A673 (cell line): Measurements from ENCODE around the gene MVK. TPM values are rescaled to one million over a fixed set of nuclear protein-coding genes. Genes with fewer than 3 reads are reported as not detected.

Source experiments
- BruUV-seq: library from RNA; stranded (reverse); fragments of 400-500 nt; replicated peaks from 2 replicates; lab custom pipeline; 2021; lab: Mats Ljungman, UMichigan
- CTCF ChIA-PET: fragments of 300-600 bp; sonication (Branson Sonifier 250); formaldehyde crosslinking; loops from one replicate; lab custom pipeline; 2022; ENCODE audit warnings: antibody characterized with exemption; lab: Charles Lee
- POLR2A ChIA-PET: fragments of 300-600 bp; sonication (Branson Sonifier 250); formaldehyde crosslinking; loops from one replicate; lab custom pipeline; 2022; ENCODE audit warnings: antibody characterized with exemption; ENCODE audit not compliant: low non-redundant PET; lab: Charles Lee
- DNase-seq: peaks from one replicate; pipeline ENCODE4 v3.0.0-alpha.2; 2015; ENCODE audit warnings: low spot score
- H3K27ac ChIP-seq: fragments of 200-600 bp; sonication (generic); 2 replicates; pipeline ENCODE4 v1.5.1; 2016; ENCODE audit warnings: mixed run types, low read depth, mild to moderate bottlenecking, mixed read lengths, antibody characterized with exemption, low read length; ENCODE audit not compliant: poor library complexity, severe bottlenecking
- H3K27me3 ChIP-seq: fragments of 200-600 bp; sonication (generic); replicated peaks from 2 replicates; pipeline ENCODE4 v1.6.1; 2017; ENCODE audit warnings: mixed run types, low read depth, mild to moderate bottlenecking, mixed read lengths, antibody characterized with exemption, low read length; ENCODE audit not compliant: insufficient read depth, poor library complexity
- H3K36me3 ChIP-seq: fragments of 200-600 bp; sonication (generic); 2 replicates; pipeline ENCODE4 v1.6.1; 2016; ENCODE audit warnings: mixed run types, mild to moderate bottlenecking, mixed read lengths, antibody characterized with exemption, low read length; ENCODE audit not compliant: insufficient read depth, poor library complexity, severe bottlenecking
- H3K4me1 ChIP-seq: fragments of 200-600 bp; sonication (generic); 2 replicates; pipeline ENCODE4 v1.6.1; 2017; ENCODE audit warnings: mixed run types, mild to moderate bottlenecking, mixed read lengths, antibody characterized with exemption, low read length; ENCODE audit not compliant: insufficient read depth, poor library complexity, severe bottlenecking
- H3K4me3 ChIP-seq: fragments of 200-600 bp; sonication (generic); 2 replicates; pipeline ENCODE4 v1.5.1; 2016; ENCODE audit warnings: low read depth, mixed run types, mild to moderate bottlenecking, mixed read lengths, low read length; ENCODE audit not compliant: poor library complexity, severe bottlenecking
- H3K9me3 ChIP-seq: fragments of 200-600 bp; sonication (generic); 2 replicates; pipeline ENCODE4 v1.6.1; 2016; ENCODE audit warnings: mixed run types, low read depth, mild to moderate bottlenecking, mixed read lengths, antibody characterized with exemption, low read length; ENCODE audit not compliant: poor library complexity, severe bottlenecking
- CTCF ChIP-seq: fragments of 300-800, 200-600 bp; sonication (generic); conservative IDR thresholded peaks from 2 replicates; pipeline ENCODE4 v1.5.1; 2017; ENCODE audit warnings: low read depth, mild to moderate bottlenecking, antibody characterized with exemption, low read length, moderate library complexity, mixed read lengths
- EZH2 ChIP-seq: fragments of 200-600 bp; sonication (generic); IDR thresholded peaks from 2 replicates; pipeline ENCODE4 v1.6.1; 2017; ENCODE audit warnings: borderline replicate concordance, low read depth, mild to moderate bottlenecking, mixed read lengths, antibody characterized with exemption, low read length; ENCODE audit not compliant: poor library complexity, severe bottlenecking
- intact Hi-C: fragments of 100-400 bp; cut with micrococcal nuclease; formaldehyde crosslinking; loops from one replicate; pipeline ENCODE4 v1.10.0; 2022; ENCODE audit not compliant: unreplicated experiment
- total RNA-seq: library from RNA; stranded (reverse); gene quantifications from 2 replicates; pipeline ENCODE4 v1.2.3, GENCODE V29; 2021

Gene MVK
- total RNA-seq, 1 experiment from 2014 or later = 56.0 TPM

- Histone ChIP-seq H3K9me3 (no peaks in the 10 kb centered on the region), H3K36me3 (no peaks in the 10 kb centered on the region), H3K27ac (no peak overlapping the region), H3K27me3 (peaks cover 29% of the 10 kb centered on the region), H3K4me3 (no peak overlapping the region), H3K4me1 (peaks cover 1% of the 10 kb centered on the region)
- POLR2A ChIA-PET = no interaction called here
- CTCF ChIA-PET = no interaction called here
- intact Hi-C loops = no loop called here
- no peak for TF ChIP-seq EZH2
- no peak for DNase-seq
- no TSS peak for BruUV-seq
Observed at GRCh38 chr12:109615556-109616229, 42.1 kb downstream of the MVK start.

GRCh38 chr12:109617491-109617890, 43.9 kb downstream of the MVK start:
- intact Hi-C loops = no loop called here
- no peaks in the 10 kb centered on the region for H3K9me3 ChIP-seq
- BruUV-seq = no TSS peak
- H3K4me1 ChIP-seq = peaks cover 17% of the 10 kb centered on the region
- no peak overlapping the region for H3K4me3 ChIP-seq
- H3K36me3 ChIP-seq = no peaks in the 10 kb centered on the region
- TF ChIP-seq CTCF (no peak), EZH2 (no peak)
- ChIA-PET CTCF (no interaction called here), POLR2A (no interaction called here)
- H3K27me3 ChIP-seq = peaks cover 29% of the 10 kb centered on the region
- DNase-seq = no peak
- H3K27ac ChIP-seq = no peak overlapping the region

GRCh38 chr12:109618082-109618481, 44.5 kb downstream of the MVK start:
- POLR2A ChIA-PET = no interaction called here

More at GRCh38 chr12:109618082-109618481, 44.5 kb downstream of the MVK start:
- H3K9me3 ChIP-seq = no peaks in the 10 kb centered on the region
- CTCF ChIA-PET = no interaction called here
- no peak for TF ChIP-seq EZH2
- TF ChIP-seq CTCF = no peak
- no peak for DNase-seq
- H3K4me3 ChIP-seq = no peak overlapping the region
- no peak overlapping the region for H3K27ac ChIP-seq
- intact Hi-C loops = no loop called here
- peaks cover 19% of the 10 kb centered on the region for H3K4me1 ChIP-seq
- no peaks in the 10 kb centered on the region for H3K36me3 ChIP-seq
- H3K27me3 ChIP-seq = peaks cover 24% of the 10 kb centered on the region
- no TSS peak for BruUV-seq
